Activated naive CD4-positive, alpha-beta T cell treated with anti-CD3 and anti-CD28 coated beads for 36 hours (primary cell): ENCODE results near the gene DCHS2. TPM values are rescaled to one million over a fixed set of nuclear protein-coding genes. Genes with fewer than 3 reads are reported as not detected.

Source experiments
- CTCF ChIA-PET: fragments of 350-600 bp; sonication (Branson Sonifier 250); formaldehyde crosslinking; loops from one replicate; lab custom pipeline; 2021; ENCODE audit warnings: antibody characterized with exemption; lab: Charles Lee
- DNase-seq: peaks from one replicate; pipeline ENCODE4 v3.0.0-alpha.2; 2020
- H3K27ac Mint-ChIP-seq: one replicate; pipeline ENCODE4 v1.8.0; 2021; ENCODE audit warnings: mild to moderate bottlenecking, mixed read lengths
- H3K27me3 Mint-ChIP-seq: one replicate; pipeline ENCODE4 v1.8.0; 2021; ENCODE audit warnings: low read depth, mixed read lengths
- H3K36me3 Mint-ChIP-seq: one replicate; pipeline ENCODE4 v1.8.0; 2021; ENCODE audit warnings: low read depth, mixed read lengths
- H3K4me1 Mint-ChIP-seq: one replicate; pipeline ENCODE4 v1.8.0; 2021; ENCODE audit warnings: low read depth, mixed read lengths
- H3K4me3 Mint-ChIP-seq: one replicate; pipeline ENCODE4 v1.8.0; 2021; ENCODE audit warnings: mild to moderate bottlenecking, moderate library complexity, mixed read lengths
- H3K9me3 Mint-ChIP-seq: one replicate; pipeline ENCODE4 v1.8.0; 2021; ENCODE audit warnings: mixed read lengths
- intact Hi-C: fragments of 100-400 bp; cut with micrococcal nuclease; formaldehyde crosslinking; loops from one replicate; pipeline ENCODE4 v1.15.1; 2023
- total RNA-seq, 2 experiments: library from RNA; stranded (reverse); gene quantifications; one replicate each; pipeline ENCODE4 v1.2.3, GENCODE V29; 2021

Gene DCHS2
- total RNA-seq, 2 experiments from 2014 or later, result not detected

- H3K9me3 Mint-ChIP-seq, result no peaks in the 10 kb centered on the region
- no peak for DNase-seq
- H3K4me1 Mint-ChIP-seq, result no peaks in the 10 kb centered on the region
- no peak overlapping the region for H3K4me3 Mint-ChIP-seq
- CTCF ChIA-PET, result no interaction called here
- no peak overlapping the region for H3K27ac Mint-ChIP-seq
- H3K36me3 Mint-ChIP-seq, result no peaks in the 10 kb centered on the region
- H3K27me3 Mint-ChIP-seq, result peaks cover 22% of the 10 kb centered on the region
- intact Hi-C loops, result no loop called here
Observed at GRCh38 chr4:154511548-154511947, 19.9 kb upstream of the DCHS2 start.

GRCh38 chr4:154507156-154507555 lies 15.6 kb upstream of the DCHS2 start:
- intact Hi-C loops, result loop anchor here (2.0 kb wide), 2 partner anchors 90 to 720 kb away; no protein-coding TSS in a partner anchor
- peaks cover 35% of the 10 kb centered on the region for H3K27me3 Mint-ChIP-seq
- H3K36me3 Mint-ChIP-seq, result no peaks in the 10 kb centered on the region
- CTCF ChIA-PET, result interaction anchor here (0.6 to 1.6 kb wide), 5 partner anchors 10 to 722 kb away, joined by 3 to 6 read pairs (median 3); partner anchors contain the start of gene PLRG1
- no peaks in the 10 kb centered on the region for H3K4me1 Mint-ChIP-seq
- H3K9me3 Mint-ChIP-seq, result no peaks in the 10 kb centered on the region
- DNase-seq, result no peak
- no peak overlapping the region for H3K4me3 Mint-ChIP-seq
- no peak overlapping the region for H3K27ac Mint-ChIP-seq

- Mint-ChIP-seq H3K36me3 (no peaks in the 10 kb centered on the region), H3K4me1 (no peaks in the 10 kb centered on the region), H3K9me3 (no peaks in the 10 kb centered on the region), H3K4me3 (no peak overlapping the region), H3K27ac (no peak overlapping the region), H3K27me3 (peaks cover 31% of the 10 kb centered on the region)
- CTCF ChIA-PET, result interaction anchor here (0.6 to 1.2 kb wide), 4 partner anchors 9 to 721 kb away, joined by 3 to 4 read pairs (median 3); no protein-coding TSS in a partner anchor
- DNase-seq, result no peak
- intact Hi-C loops, result loop anchor here (1.0 to 2.0 kb wide), 3 partner anchors 89 to 719 kb away; no protein-coding TSS in a partner anchor
Observed at GRCh38 chr4:154506253-154506652, 14.7 kb upstream of the DCHS2 start.

- Mint-ChIP-seq H3K27me3 (peaks cover 37% of the 10 kb centered on the region), H3K36me3 (no peaks in the 10 kb centered on the region), H3K4me3 (no peak overlapping the region), H3K4me1 (no peaks in the 10 kb centered on the region), H3K27ac (no peak overlapping the region), H3K9me3 (no peaks in the 10 kb centered on the region)
- intact Hi-C loops, result no loop called here
- DNase-seq, result no peak
- CTCF ChIA-PET, result interaction anchor here (1.3 kb wide), 1 partner anchor 13 kb away, joined by 7 read pairs; no protein-coding TSS in a partner anchor
Observed at GRCh38 chr4:154503598-154503997, 12.0 kb upstream of the DCHS2 start.

GRCh38 chr4:154502111-154502510 lies 10.5 kb upstream of the DCHS2 start:
- no peaks in the 10 kb centered on the region for H3K4me1 Mint-ChIP-seq
- no peak overlapping the region for H3K4me3 Mint-ChIP-seq
- H3K36me3 Mint-ChIP-seq, result no peaks in the 10 kb centered on the region
- H3K27ac Mint-ChIP-seq, result no peak overlapping the region
- no peak for DNase-seq
- H3K9me3 Mint-ChIP-seq, result no peaks in the 10 kb centered on the region
- intact Hi-C loops, result no loop called here
- CTCF ChIA-PET, result interaction anchor here (0.5 to 1.7 kb wide), 2 partner anchors 27 to 35 kb away, joined by 3 read pairs; no protein-coding TSS in a partner anchor
- H3K27me3 Mint-ChIP-seq, result peaks cover 39% of the 10 kb centered on the region

GRCh38 chr4:154497889-154498288 lies 6.3 kb upstream of the DCHS2 start:
- no peaks in the 10 kb centered on the region for H3K9me3 Mint-ChIP-seq

GRCh38 chr4:154495867-154496266 lies 4.3 kb upstream of the DCHS2 start:
- no peaks in the 10 kb centered on the region for H3K9me3 Mint-ChIP-seq
- no peak for DNase-seq
- no peak overlapping the region for H3K4me3 Mint-ChIP-seq
- CTCF ChIA-PET, result no interaction called here
- peaks cover 12% of the 10 kb centered on the region for H3K4me1 Mint-ChIP-seq
- intact Hi-C loops, result loop anchor here (10.0 kb wide), 1 partner anchor 249 kb away; the partner anchor contains the start of gene LRAT
- no peak overlapping the region for H3K27ac Mint-ChIP-seq
- H3K36me3 Mint-ChIP-seq, result no peaks in the 10 kb centered on the region
- peaks cover 55% of the 10 kb centered on the region for H3K27me3 Mint-ChIP-seq

More at GRCh38 chr4:154497889-154498288, 6.3 kb upstream of the DCHS2 start:
- H3K27me3 Mint-ChIP-seq, result peaks cover 38% of the 10 kb centered on the region
- no peak overlapping the region for H3K4me3 Mint-ChIP-seq
- H3K36me3 Mint-ChIP-seq, result no peaks in the 10 kb centered on the region
- no peaks in the 10 kb centered on the region for H3K4me1 Mint-ChIP-seq
- CTCF ChIA-PET, result no interaction called here
- no peak for DNase-seq
- no peak overlapping the region for H3K27ac Mint-ChIP-seq
- intact Hi-C loops, result loop anchor here (10.0 kb wide), 1 partner anchor 247 kb away; the partner anchor contains the start of gene LRAT

- intact Hi-C loops, result loop anchor here (5.0 to 10.0 kb wide), 3 partner anchors 160 to 325 kb away; partner anchors contain the start of gene LRAT
- peaks cover 64% of the 10 kb centered on the region for H3K27me3 Mint-ChIP-seq
- CTCF ChIA-PET, result no interaction called here
Observed at GRCh38 chr4:154492288-154492687, 689 bp upstream of the DCHS2 start.

GRCh38 chr4:154490583-154491340 lies 837 bp downstream of the DCHS2 start:
- Mint-ChIP-seq H3K4me3 (peak overlapping the region; percentile 66), H3K9me3 (no peaks in the 10 kb centered on the region), H3K27ac (no peak overlapping the region), H3K27me3 (peaks cover 62% of the 10 kb centered on the region), H3K36me3 (no peaks in the 10 kb centered on the region), H3K4me1 (peaks cover 16% of the 10 kb centered on the region)
- peak; percentile 40 for DNase-seq
- CTCF ChIA-PET, result interaction anchor here (0.8 to 0.9 kb wide), 2 partner anchors 14 to 25 kb away, joined by 3 read pairs; no protein-coding TSS in a partner anchor
- intact Hi-C loops, result loop anchor here (5.0 to 10.0 kb wide), 3 partner anchors 158 to 323 kb away; partner anchors contain the start of gene LRAT

More at GRCh38 chr4:154492288-154492687, 689 bp upstream of the DCHS2 start:
- peak; percentile 21 for DNase-seq
- Mint-ChIP-seq H3K9me3 (no peaks in the 10 kb centered on the region), H3K36me3 (no peaks in the 10 kb centered on the region), H3K4me3 (peak overlapping the region; percentile 20), H3K27ac (no peak overlapping the region), H3K4me1 (peaks cover 16% of the 10 kb centered on the region)

GRCh38 chr4:154490234-154490582 lies 1.4 kb downstream of the DCHS2 start:
- Mint-ChIP-seq H3K27ac (no peak overlapping the region), H3K4me1 (peaks cover 16% of the 10 kb centered on the region), H3K4me3 (peak overlapping the region; percentile 66), H3K27me3 (peaks cover 59% of the 10 kb centered on the region), H3K9me3 (no peaks in the 10 kb centered on the region), H3K36me3 (no peaks in the 10 kb centered on the region)
- CTCF ChIA-PET, result interaction anchor here (0.8 kb wide), 1 partner anchor 25 kb away, joined by 3 read pairs; no protein-coding TSS in a partner anchor
- intact Hi-C loops, result loop anchor here (5.0 to 10.0 kb wide), 3 partner anchors 158 to 323 kb away; partner anchors contain the start of gene LRAT
- no peak for DNase-seq

GRCh38 chr4:154489558-154490233 lies 1.9 kb downstream of the DCHS2 start:
- CTCF ChIA-PET, result interaction anchor here (0.8 kb wide), 1 partner anchor 24 kb away, joined by 3 read pairs; no protein-coding TSS in a partner anchor
- Mint-ChIP-seq H3K36me3 (no peaks in the 10 kb centered on the region), H3K9me3 (no peaks in the 10 kb centered on the region), H3K4me3 (no peak overlapping the region), H3K4me1 (peaks cover 16% of the 10 kb centered on the region), H3K27ac (no peak overlapping the region), H3K27me3 (peaks cover 58% of the 10 kb centered on the region)
- intact Hi-C loops, result loop anchor here (5.0 to 10.0 kb wide), 3 partner anchors 157 to 322 kb away; partner anchors contain the start of gene LRAT
- no peak for DNase-seq

- H3K27me3 Mint-ChIP-seq, result peaks cover 37% of the 10 kb centered on the region
- intact Hi-C loops, result no loop called here
- DNase-seq, result no peak
- no peak overlapping the region for H3K4me3 Mint-ChIP-seq
- H3K4me1 Mint-ChIP-seq, result peaks cover 12% of the 10 kb centered on the region
- H3K27ac Mint-ChIP-seq, result no peak overlapping the region
- no peaks in the 10 kb centered on the region for H3K9me3 Mint-ChIP-seq
- no peaks in the 10 kb centered on the region for H3K36me3 Mint-ChIP-seq
- CTCF ChIA-PET, result no interaction called here
Observed at GRCh38 chr4:154487145-154487544, 4.5 kb downstream of the DCHS2 start.
